AG10803 (cell line): Measurements from ENCODE around the gene RPL37.
"Not testable (repeated sequence)": the region's sequence is repeated elsewhere in the genome, so short reads cannot be mapped to it uniquely, and the experiment has no call there.

Experiments
- DNase-seq: peaks from one replicate; pipeline ENCODE4 v3.0.0; 2010; ENCODE audit warnings: low read depth
- H3K4me3 ChIP-seq: 2 replicates; pipeline ENCODE4 v1.5.1; 2011; ENCODE audit warnings: mild to moderate bottlenecking, low read length, control low read depth
- TF ChIP-seq, protein P1 (sequence below): conservative IDR thresholded peaks from 2 replicates; pipeline ENCODE4 v1.5.1; 2011; ENCODE audit warnings: mild to moderate bottlenecking, low read length, control low read depth, inconsistent platforms

RPL37 gene

DNA sequence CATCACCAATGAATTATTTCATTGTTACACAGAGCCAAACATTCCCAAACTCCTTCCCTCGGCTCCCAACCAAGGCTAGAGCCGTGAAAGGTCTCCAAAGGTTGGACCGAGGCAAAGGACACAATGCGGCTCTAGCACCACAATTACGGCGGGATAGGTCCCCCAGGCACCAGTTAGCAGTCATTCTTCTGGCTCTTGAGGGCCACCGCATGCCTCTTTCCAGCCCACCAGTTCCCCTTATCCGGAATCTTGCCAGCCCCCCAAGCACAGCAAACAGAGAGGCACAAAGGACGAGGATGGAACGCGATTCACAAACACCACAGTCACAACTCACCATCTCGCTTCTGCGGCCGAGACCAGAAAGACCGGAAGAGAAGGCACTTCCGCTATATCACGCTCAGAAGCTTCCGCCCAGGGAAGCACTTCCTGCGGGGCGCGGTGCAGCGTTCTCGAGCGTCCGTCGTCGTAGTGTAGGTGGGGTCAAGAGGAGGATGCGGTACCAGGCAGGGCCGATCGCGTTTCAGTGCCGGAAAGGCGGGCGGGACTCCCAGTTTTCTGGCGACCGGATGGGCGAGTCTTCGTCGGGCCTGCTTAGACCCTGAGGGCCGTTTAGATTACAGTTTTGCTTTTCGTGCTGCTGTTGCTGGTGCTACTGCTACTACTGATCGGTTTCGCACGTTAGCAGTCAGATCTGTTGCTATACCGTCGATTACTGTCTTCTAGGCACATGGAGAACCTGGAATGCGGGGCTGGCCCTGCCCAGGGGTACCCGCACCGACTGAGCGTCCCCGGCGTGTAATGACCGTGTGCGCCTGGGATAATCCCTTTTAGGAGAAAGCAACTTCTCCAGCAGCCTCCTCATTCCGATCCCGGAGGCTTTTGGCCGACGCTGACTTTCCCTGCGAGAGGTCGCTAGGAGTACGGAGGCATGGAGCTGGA lies at the start of gene RPL37:
RPL37 (minus strand) TSS at position 374 of the 939 bp plus-strand sequence; CDS start at position 337, 37 bp downstream.
- TF ChIP-seq, protein P1, sequence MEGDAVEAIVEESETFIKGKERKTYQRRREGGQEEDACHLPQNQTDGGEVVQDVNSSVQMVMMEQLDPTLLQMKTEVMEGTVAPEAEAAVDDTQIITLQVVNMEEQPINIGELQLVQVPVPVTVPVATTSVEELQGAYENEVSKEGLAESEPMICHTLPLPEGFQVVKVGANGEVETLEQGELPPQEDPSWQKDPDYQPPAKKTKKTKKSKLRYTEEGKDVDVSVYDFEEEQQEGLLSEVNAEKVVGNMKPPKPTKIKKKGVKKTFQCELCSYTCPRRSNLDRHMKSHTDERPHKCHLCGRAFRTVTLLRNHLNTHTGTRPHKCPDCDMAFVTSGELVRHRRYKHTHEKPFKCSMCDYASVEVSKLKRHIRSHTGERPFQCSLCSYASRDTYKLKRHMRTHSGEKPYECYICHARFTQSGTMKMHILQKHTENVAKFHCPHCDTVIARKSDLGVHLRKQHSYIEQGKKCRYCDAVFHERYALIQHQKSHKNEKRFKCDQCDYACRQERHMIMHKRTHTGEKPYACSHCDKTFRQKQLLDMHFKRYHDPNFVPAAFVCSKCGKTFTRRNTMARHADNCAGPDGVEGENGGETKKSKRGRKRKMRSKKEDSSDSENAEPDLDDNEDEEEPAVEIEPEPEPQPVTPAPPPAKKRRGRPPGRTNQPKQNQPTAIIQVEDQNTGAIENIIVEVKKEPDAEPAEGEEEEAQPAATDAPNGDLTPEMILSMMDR, result no peak
- DNase-seq, result peak; percentile 98
- H3K4me3 ChIP-seq, result peak within 1 kb of the TSS; percentile 99

DNA sequence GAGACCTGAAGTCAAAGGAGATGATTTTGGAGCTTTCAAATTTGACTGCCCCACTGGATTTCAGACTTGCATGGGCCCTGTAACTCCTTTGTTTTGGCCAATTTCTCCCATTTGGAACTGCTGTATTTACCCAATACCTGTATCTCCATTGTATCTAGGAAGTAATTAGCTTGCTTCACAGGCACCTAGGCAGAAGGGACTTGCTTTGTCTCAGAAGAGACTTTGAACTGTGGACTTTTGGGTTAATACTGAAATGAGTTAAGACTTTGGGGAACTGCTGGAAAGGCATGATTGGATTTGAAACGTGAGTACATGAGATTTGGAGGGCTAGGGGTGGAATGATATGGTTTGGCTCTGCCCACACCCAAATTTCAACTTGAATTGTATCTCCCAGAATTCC lies 48.0 kb upstream of the RPL37 start:
- H3K4me3 ChIP-seq, DNase-seq: not testable (repeated sequence)

DNA sequence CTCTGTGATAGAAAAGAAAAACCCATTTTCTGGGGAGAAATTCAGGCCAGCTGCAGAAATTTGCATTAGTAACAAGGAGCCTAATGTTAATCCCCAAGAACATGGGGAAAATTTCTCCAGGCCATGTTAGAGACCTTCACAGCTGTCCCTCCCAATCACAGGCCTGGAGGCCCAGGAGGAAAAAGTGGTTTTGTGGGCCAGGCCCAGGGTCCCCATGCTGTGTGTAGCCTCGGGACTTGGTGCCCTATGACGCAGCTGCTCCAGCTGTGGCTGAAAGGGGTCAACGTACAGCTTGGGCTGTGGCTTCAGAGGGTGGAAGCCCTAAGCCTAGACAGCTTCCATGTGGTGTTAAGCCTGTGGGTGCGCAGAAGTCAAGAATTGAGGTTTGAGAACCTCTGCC lies 47.3 kb upstream of the RPL37 start:
- DNase-seq, result no peak
- no peak overlapping the region for H3K4me3 ChIP-seq
- TF ChIP-seq, protein P1, result no peak

DNA sequence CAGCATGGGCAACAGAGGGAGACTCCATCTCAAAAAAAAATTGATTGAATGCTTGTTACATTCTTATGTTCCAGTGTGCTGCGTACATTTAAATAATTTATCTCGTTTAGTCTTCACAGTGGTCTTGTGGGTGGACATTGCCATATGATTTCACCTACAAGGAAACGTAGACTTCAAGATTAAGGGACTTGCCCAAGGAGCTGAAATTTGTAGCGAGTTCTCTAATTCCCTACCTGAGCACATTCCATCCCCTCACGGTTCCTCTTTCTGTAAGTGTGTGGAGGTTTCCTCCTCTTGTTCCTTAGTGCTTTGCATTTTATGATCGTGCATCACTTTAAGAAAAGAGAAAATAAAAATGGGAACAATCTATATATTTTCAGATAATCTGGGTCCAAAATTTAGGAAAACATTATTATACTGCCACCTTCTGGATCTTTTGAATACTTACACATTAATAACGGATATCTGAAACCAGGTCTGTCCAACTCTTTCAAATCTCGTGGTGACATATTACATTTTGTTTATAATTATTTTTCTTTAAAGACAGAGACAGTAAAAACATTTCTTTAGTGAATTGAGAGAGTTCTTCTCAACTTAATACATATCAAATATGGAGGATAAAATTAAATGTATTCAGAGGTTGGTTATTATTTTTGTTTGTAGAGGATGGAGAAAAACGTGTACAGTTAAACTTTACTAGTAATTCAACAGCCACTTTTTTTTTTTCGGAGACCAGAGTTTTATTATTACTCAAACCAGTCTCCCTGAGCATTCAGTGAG lies 44.3 kb upstream of the RPL37 start:
- DNase-seq, result peak; percentile 27
- no peak overlapping the region for H3K4me3 ChIP-seq
- TF ChIP-seq, protein P1, result peak; percentile 53

DNA sequence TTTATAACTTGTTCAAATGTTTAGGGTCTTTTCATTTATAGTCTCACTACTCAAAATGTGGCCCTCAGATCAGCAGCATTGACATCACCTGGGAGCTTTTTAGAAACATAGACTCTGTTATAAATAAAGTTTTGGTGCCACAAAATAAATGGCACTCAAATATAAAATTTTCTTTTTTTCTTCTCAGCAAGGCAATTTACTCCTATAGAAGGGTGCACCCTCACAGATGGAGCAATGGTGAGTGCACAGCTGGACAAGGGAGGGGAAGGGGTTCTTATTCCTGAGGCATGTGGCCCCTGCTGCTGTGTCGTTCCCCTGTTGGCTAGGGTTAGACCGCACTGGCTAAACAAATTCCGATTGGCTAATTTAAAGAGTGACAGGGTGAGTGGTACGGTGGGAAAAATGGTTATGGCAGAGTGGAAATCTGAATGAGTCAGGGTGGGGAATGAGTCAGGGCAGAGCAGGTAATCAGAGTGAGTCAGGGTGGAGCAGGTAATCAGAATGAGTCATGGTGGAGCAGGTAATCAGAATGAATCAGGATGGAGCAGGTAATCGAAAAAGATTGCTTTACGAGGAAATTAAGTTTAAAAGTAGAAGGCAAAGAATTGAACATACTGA lies 42.5 kb upstream of the RPL37 start:
- TF ChIP-seq, protein P1, result no peak
- no peak for DNase-seq
- no peak overlapping the region for H3K4me3 ChIP-seq

DNA sequence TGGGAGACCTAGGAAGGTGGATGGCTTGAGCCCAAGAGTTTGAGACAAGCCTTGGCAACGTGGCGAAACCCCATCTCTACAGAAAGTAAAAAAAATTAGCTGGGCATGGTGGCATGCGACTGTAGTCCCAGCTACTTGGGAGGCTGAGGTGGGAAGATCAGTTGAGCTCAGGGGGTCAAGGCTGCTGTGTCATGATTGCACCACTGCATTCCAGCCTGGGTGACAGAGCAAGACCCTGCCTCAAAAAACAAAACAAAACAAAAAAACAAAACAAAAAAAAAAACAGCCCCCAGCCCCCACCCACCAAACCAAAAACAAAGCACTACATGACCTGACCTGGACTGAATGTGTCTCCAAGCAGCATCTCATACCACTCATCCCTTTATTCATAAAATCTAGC lies 40.9 kb upstream of the RPL37 start:
- no peak overlapping the region for H3K4me3 ChIP-seq
- TF ChIP-seq, protein P1, result no peak
- no peak for DNase-seq

DNA sequence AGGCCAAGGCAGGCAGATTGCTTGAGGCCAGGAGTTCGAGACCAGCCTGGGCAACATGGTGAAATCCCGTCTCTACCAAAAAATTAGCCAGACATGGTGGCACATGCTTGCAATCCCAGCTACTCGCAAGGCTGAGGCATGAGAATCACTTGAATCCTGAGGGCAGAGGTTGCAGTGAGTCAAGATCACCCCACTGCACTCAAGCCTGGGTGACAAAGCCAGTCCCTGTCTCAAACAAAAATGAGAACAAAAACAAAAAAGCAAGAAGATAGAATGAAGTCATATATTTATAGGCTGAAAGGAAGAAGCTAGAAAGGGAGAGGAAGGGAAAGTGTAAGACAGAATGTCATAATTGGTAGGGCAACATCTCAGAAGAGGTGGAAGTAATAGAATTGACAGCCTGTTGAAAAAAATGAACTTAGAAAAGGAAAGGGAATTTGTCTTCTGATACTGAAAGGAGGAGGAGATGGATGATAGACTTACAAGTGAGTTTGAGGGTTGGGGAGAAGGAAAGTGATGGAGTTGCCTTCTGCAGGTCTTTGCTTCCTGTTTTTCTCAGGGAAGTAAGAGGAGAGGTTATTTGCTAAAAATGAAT lies 38.4 kb upstream of the RPL37 start:
- no peak for DNase-seq
- H3K4me3 ChIP-seq, result no peak overlapping the region
- TF ChIP-seq, protein P1, result no peak

DNA sequence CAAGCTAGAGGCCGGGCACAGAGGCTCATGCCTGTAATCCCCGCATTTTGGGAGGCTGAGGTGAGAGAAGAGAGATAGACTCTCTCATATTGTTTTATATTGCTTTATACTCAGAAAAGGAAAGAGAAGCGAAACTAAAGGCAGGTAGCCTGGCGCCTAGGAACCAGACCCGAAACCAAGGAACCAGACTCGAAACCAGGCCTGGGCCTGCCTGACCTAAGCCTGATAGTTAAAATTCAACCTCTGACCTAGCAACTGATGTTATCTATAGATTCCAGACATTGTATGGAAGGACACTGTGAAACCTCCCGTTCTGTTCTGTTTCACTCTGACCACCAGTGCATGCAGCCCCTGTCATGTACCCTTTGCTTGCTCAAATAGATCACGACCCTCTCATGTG lies 37.2 kb upstream of the RPL37 start:
- not testable (repeated sequence) for DNase-seq, H3K4me3 ChIP-seq
